SHP77 (cell line): ENCODE results near the gene SLC2A4RG.

Source experiments
- DNase-seq, 2 experiments: peaks; one replicate each; lab custom pipeline; 2025; lab: John Stamatoyannopoulos, UW

The SLC2A4RG gene

GRCh38 chr20:63777614-63778013 is 38.0 kb downstream of the SLC2A4RG start:
- DNase-seq: no peak

- no peak for DNase-seq
Measured at GRCh38 chr20:63778034-63778752, 38.6 kb downstream of the SLC2A4RG start.

- no peak for DNase-seq
Measured at GRCh38 chr20:63778857-63779256, 39.3 kb downstream of the SLC2A4RG start.

- no peak for DNase-seq
Measured at GRCh38 chr20:63781181-63781580, 41.6 kb downstream of the SLC2A4RG start.

- no peak for DNase-seq
Measured at GRCh38 chr20:63782051-63782471, 42.5 kb downstream of the SLC2A4RG start.

GRCh38 chr20:63782521-63782971 is 43.0 kb downstream of the SLC2A4RG start:
- DNase-seq: no peak

GRCh38 chr20:63783970-63784369 is 44.4 kb downstream of the SLC2A4RG start:
- DNase-seq: no peak

GRCh38 chr20:63785691-63786131 is 46.1 kb downstream of the SLC2A4RG start:
- peak; percentile 58 to 65 for DNase-seq

GRCh38 chr20:63787302-63787701 is 47.7 kb downstream of the SLC2A4RG start:
- no peak for DNase-seq

- DNase-seq: no peak
Measured at GRCh38 chr20:63787749-63788148, 48.2 kb downstream of the SLC2A4RG start.

- no peak for DNase-seq
Measured at GRCh38 chr20:63789836-63790571, 50.4 kb downstream of the SLC2A4RG start.

GRCh38 chr20:63790572-63791168 is 51.1 kb downstream of the SLC2A4RG start:
- no peak for DNase-seq

GRCh38 chr20:63791497-63792156 is 52.1 kb downstream of the SLC2A4RG start:
- DNase-seq: no peak

GRCh38 chr20:63792866-63793265 is 53.3 kb downstream of the SLC2A4RG start:
- DNase-seq: no peak
